Breast epithelium (tissue), 3 donors: ENCODE data around the gene IRGQ.

ENCODE experiments used
- CTCF ChIP-seq, 3 donors: fragments of 450-650 bp; IDR thresholded peaks; one replicate each; pipeline ENCODE4 v1.5.1; 2016 to 2017; ENCODE audit warnings: antibody characterized with exemption in 3 of 3, mild to moderate bottlenecking in 3 of 3, moderate library complexity in 3 of 3
- POLR2A ChIP-seq: fragments of 450-650 bp; IDR thresholded peaks from one replicate; pipeline ENCODE4 v1.6.1; 2016; ENCODE audit warnings: antibody characterized with exemption, mild to moderate bottlenecking, moderate library complexity
- POLR2AphosphoS5 ChIP-seq, 3 donors: sonication (generic); formaldehyde crosslinking; IDR thresholded peaks; one replicate each; pipeline ENCODE4 v1.6.1; 2017; ENCODE audit warnings: antibody characterized with exemption in 3 of 3

- TF ChIP-seq POLR2AphosphoS5 (IDR thresholded peaks at IDR 0.05) (no peak), CTCF (IDR thresholded peaks at IDR 0.05) (no peak), POLR2A (no peak)
Measured at GRCh38 chr19:43643326-43643725, 47.4 kb upstream of the IRGQ start.
